Omental fat pad (tissue), 4 donors: ENCODE results near the gene OTX2. TPM values are rescaled to one million over a fixed set of nuclear protein-coding genes. Genes with fewer than 3 reads are reported as not detected.

Experiments used
- ATAC-seq: fragments of 150-250 bp; one replicate; pipeline ENCODE4 v1.9.1; 2016; ENCODE audit warnings: mild to moderate bottlenecking, moderate library complexity; ENCODE audit not compliant: low FRiP score
- DNase-seq: peaks from one replicate; pipeline ENCODE4 v3.0.0-alpha.2; 2019; ENCODE audit warnings: low spot score
- total RNA-seq, 4 donors: library from RNA; depleted of rRNA; stranded (reverse); fragments of >200 nt; gene quantifications; one replicate each; pipeline ENCODE4 v1.1.0, GENCODE V29; 2016
- TF ChIP-seq, protein P1 (sequence below), 3 donors: fragments of 450-650 bp; IDR thresholded peaks; one replicate each; pipeline ENCODE4 v1.5.1; 2016 to 2017; ENCODE audit warnings: antibody characterized with exemption in 3 of 3, mild to moderate bottlenecking in 3 of 3, moderate library complexity in 2 of 3

Gene OTX2
- not detected for total RNA-seq

DNA sequence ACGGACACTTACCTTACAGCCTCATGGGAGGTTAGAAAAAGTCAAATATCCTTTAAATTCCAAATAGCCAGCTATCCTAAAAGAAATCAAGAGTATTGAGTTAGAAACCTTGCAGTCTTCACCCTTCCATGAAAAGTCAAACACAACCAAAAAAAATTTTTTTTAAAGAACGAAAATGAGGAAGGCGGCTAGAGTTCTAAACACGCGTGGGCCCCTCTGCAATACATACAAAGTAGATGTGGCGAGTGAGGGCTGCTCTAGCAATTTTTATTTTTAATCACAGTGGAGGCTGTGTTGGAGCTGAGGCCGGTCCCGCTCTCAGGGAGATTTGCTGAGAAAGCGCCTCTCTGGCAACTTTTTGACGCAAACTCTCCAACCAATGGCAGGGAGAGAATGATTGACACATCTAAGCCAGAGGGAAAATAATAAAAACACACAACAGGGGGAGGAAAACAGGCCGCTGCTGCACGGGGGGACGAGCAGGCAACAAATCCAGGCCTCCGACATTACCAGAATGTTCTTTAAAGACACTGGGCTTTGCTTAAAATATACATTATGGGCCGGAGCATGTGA is at the start of gene OTX2:
TSS of gene OTX2 (minus strand) at position 333 of the 573 bp plus-strand sequence. CDS start 5,023 bp downstream, outside the sequence.
- ATAC-seq: no peak
- DNase-seq: no peak
- TF ChIP-seq, protein P1, sequence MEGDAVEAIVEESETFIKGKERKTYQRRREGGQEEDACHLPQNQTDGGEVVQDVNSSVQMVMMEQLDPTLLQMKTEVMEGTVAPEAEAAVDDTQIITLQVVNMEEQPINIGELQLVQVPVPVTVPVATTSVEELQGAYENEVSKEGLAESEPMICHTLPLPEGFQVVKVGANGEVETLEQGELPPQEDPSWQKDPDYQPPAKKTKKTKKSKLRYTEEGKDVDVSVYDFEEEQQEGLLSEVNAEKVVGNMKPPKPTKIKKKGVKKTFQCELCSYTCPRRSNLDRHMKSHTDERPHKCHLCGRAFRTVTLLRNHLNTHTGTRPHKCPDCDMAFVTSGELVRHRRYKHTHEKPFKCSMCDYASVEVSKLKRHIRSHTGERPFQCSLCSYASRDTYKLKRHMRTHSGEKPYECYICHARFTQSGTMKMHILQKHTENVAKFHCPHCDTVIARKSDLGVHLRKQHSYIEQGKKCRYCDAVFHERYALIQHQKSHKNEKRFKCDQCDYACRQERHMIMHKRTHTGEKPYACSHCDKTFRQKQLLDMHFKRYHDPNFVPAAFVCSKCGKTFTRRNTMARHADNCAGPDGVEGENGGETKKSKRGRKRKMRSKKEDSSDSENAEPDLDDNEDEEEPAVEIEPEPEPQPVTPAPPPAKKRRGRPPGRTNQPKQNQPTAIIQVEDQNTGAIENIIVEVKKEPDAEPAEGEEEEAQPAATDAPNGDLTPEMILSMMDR (IDR thresholded peaks at IDR 0.05): no peak

DNA sequence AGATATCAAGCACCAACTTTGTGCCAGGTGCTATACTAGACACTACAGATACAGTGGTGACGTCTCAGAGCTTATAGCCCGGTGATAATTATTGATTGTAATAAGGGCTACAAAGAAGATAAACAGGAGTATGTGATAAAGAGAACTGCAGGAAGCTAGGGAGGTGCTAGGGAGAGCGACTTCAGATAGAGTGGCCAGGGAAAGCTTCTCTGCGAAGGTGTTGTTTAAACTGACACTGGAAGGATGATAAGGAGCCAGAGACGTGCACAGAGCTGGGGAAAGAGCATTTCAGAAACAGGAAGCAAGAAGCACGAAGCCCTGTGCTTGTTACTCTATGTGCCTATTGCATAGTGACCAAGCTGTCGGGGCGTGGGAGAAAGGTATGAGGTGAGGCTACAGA is 48.1 kb upstream of the OTX2 start:
- no peak for ATAC-seq
- no peak for DNase-seq
- TF ChIP-seq, protein P1 (IDR thresholded peaks at IDR 0.05): no peak

DNA sequence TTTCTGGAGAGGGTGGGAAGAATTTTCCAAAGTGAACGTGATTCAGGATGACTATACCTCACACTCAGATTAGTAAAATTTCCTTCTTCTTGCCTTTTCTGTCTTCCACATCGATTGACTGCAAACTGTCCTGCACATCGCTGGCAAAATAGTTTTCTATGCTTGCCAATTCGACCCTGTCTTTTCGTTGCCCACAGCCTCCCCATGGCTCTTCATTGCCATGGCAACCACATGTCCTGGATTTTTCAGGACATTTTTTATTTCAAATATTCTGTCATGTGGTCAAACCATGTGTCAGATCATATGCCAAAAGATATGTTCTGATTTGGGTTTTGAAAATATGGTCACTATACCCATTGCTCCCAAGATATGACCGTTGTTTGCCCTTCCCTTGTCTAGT is 46.9 kb upstream of the OTX2 start:
- TF ChIP-seq, protein P1 (IDR thresholded peaks at IDR 0.05): no peak
- ATAC-seq (no peak), DNase-seq (no peak)

DNA sequence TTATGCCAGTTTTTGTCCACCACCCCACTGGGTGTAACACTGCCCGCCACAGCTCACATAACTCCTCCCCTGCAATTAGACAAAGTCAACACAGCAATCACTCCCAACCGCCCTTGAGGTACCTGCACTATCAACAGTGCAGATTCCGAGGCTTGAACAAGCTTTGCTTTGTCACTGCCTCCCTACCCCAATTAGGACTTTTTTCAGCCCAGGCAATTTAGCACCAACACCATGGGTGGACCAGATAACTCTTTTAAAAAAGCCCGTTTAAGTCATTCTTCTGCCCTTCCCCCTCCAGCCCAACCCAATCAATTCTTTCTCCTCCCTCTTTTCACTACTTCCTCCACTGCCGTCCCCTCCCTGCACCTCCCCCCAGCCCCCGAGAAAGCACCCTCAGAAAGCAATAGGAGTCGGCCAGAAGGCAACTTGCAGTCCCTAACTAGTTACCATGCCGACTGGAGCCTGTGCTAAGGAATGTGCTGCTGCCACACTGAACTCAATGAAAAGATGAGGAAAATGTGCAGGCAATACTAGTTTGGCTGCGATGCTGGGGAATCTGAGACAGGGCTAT is 45.7 kb upstream of the OTX2 start:
- DNase-seq (no peak), ATAC-seq (no peak)
- TF ChIP-seq, protein P1 (IDR thresholded peaks at IDR 0.05): no peak

DNA sequence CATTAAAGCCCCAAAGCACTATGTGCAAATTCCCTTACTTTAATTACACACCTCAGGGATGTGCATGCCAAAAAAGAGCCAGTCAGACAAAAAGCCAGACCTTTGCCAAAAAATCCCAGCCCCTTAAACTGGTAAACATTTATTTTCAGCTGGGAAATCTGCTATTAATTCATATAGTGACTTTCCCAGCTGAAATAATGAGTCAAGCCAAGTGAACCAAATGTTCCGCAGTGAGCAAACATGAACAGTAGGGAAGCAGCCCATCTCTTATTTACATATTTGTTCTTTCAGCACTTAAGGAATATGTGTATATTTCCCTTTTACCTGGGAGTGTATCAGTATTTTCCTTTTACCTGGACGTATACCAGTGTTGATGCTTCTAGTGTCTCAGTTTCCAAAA is 44.0 kb upstream of the OTX2 start:
- TF ChIP-seq, protein P1 (IDR thresholded peaks at IDR 0.05): no peak
- ATAC-seq: no peak
- no peak for DNase-seq

DNA sequence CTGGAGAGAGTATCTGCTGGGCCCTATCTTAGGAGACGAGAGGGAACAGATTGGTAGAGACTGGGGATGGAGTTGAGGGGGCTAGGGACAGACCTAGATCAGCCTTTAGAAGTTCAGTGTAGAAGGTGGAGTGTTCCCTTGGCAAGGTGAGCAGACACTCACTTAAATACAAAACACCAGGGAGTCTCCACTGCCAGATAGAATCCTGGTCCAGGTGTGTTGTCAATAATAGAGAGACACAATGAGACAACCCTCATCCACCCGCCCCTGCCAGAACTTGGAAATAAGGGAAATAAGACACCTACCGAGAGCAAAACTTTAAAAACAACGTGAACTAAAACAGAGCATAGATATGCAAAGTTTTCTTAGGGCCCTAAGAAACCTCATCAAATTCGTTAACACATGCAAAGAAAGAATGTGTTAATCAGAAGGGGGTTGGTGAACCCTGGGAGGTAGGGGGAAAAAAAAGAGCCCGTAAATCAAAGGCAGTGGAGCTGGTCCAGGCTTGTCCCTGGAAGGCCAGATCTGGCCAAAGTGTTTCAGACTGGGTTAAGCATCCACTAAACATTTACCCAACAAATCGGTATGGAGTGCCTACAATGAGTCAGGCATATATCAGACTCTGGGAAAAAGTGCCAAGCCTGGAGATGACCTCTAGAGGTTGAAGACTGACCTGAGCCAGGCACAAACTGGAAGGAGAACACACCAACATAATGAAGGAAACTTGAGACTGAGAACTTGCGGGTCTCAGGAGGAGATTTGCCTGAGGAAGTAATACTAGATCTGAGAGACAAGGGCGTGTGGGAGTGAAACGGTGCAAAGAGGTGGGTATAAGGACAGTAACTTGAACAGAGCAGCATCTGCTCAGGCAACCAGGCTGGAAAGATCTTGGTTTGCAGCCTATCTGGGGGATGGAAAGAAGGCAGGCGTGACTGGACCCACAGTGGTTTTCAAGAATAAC is 37.0 kb upstream of the OTX2 start:
- ATAC-seq: no peak
- no peak for DNase-seq
- TF ChIP-seq, protein P1 (IDR thresholded peaks at IDR 0.05): no peak
